ENCODE measurements around the gene KLF13. TPM values are rescaled to one million over a fixed set of nuclear protein-coding genes. Genes with fewer than 3 reads are reported as not detected.

Gene KLF13
- total and polyA plus RNA-seq, 2 donors (not counting 1 experiment from before 2014, with no cell fraction given) = 65.5 to 140 TPM

GRCh38 chr15:31381801-31382712, 55.4 kb downstream of the KLF13 start:
- intact Hi-C loops (cut with micrococcal nuclease) = no loop called here
- 99% methylated on average over 10 of the region's 10 CpGs for WGBS (ENCODE audit: insufficient coverage)
- no peak overlapping the region for H3K4me2 ChIP-seq (replicated peaks; ENCODE audit: low read depth, low read length, poor library complexity, severe bottlenecking)
- Mint-ChIP-seq H3K27ac (no peak overlapping the region), H3K4me3 (no peak overlapping the region), H3K27me3 (no peaks in the 10 kb centered on the region), H3K4me1 (peaks cover 26% of the 10 kb centered on the region), H3K9me3 (ENCODE audit: insufficient read depth) (no peaks in the 10 kb centered on the region)
- peaks cover 0 to 8% (median 0%) of the 10 kb centered on the region in 3 donors for H3K9me3 ChIP-seq (ENCODE audit: control extremely low read depth in 1 of 3, control insufficient read depth in 2 of 3, insufficient read depth in 1 of 3, low read length in 2 of 3)
- H3K27me3 ChIP-seq (replicated peaks in 1 of 4; ENCODE audit: control extremely low read depth in 1 of 4, control insufficient read depth in 3 of 4, insufficient read depth in 4 of 4, low read length in 3 of 4) = no peaks in the 10 kb centered on the region
- no peak overlapping the region for H2AFZ ChIP-seq (ENCODE audit: insufficient read depth, low read depth, low read length, poor library complexity, severe bottlenecking)
- no peak for DNase-seq
- H4K20me1 ChIP-seq (ENCODE audit: control insufficient read depth, insufficient read depth, low read length, poor library complexity, severe bottlenecking) = peaks cover 29% of the 10 kb centered on the region
- ChIA-PET CTCF (interaction anchor here (1.3 to 2.3 kb wide), 4 partner anchors 16 to 106 kb away, joined by 3 to 7 read pairs (median 4); no protein-coding TSS in a partner anchor), POLR2A (interaction anchor here (1.0 kb wide), 1 partner anchor 27 kb away, joined by 3 read pairs; no protein-coding TSS in a partner anchor)
- TF ChIP-seq CTCF (IDR thresholded peaks at IDR 0.05) (no peak), EZH2 (IDR thresholded peaks at IDR 0.05; ENCODE audit: borderline replicate concordance, insufficient read depth, low read depth, low read length, poor library complexity, severe bottlenecking) (no peak)
- H3K36me3 ChIP-seq (replicated peaks in 1 of 2; ENCODE audit: control extremely low read depth in 1 of 2, control insufficient read depth in 1 of 2, extremely low read depth in 1 of 2, insufficient read depth in 2 of 2, low read length in 1 of 2) = peaks cover 3 to 30% of the 10 kb centered on the region in 2 experiments
- no peak overlapping the region for H3K4me3 ChIP-seq (ENCODE audit: control extremely low read depth in 1 of 5, extremely low read depth in 1 of 5, insufficient read depth in 1 of 5, low read depth in 2 of 5, low read length in 4 of 5)
- no peak for ATAC-seq (ENCODE audit: low read depth)
- H3K4me1 ChIP-seq (ENCODE audit: control insufficient read depth in 2 of 2, insufficient read depth in 2 of 2, low read length in 2 of 2) = peaks cover 14 to 15% of the 10 kb centered on the region in 2 donors
- H3K27ac ChIP-seq (ENCODE audit: low read length in 2 of 2) = no peak overlapping the region
- H3K79me2 ChIP-seq (ENCODE audit: control insufficient read depth, insufficient read depth, low read length) = peaks cover 10% of the 10 kb centered on the region
- H3K9ac ChIP-seq (ENCODE audit: low read length) = no peak overlapping the region

- H3K4me2 ChIP-seq (replicated peaks; ENCODE audit: low read depth, low read length, poor library complexity, severe bottlenecking) = no peak overlapping the region
- Mint-ChIP-seq H3K9me3 (ENCODE audit: insufficient read depth) (no peaks in the 10 kb centered on the region), H3K4me3 (no peak overlapping the region), H3K4me1 (peaks cover 25% of the 10 kb centered on the region), H3K27me3 (no peaks in the 10 kb centered on the region), H3K27ac (no peak overlapping the region)
- peaks cover 23% of the 10 kb centered on the region for H4K20me1 ChIP-seq (ENCODE audit: control insufficient read depth, insufficient read depth, low read length, poor library complexity, severe bottlenecking)
- H3K9me3 ChIP-seq (ENCODE audit: control extremely low read depth in 1 of 3, control insufficient read depth in 2 of 3, insufficient read depth in 1 of 3, low read length in 2 of 3) = peaks cover 0 to 8% (median 0%) of the 10 kb centered on the region in 3 donors
- no peak for DNase-seq
- H3K27ac ChIP-seq (ENCODE audit: low read length in 2 of 2) = no peak overlapping the region
- H3K27me3 ChIP-seq (replicated peaks in 1 of 4; ENCODE audit: control extremely low read depth in 1 of 4, control insufficient read depth in 3 of 4, insufficient read depth in 4 of 4, low read length in 3 of 4) = no peaks in the 10 kb centered on the region
- ChIA-PET CTCF (interaction anchor here (1.3 to 2.3 kb wide), 4 partner anchors 17 to 106 kb away, joined by 3 to 7 read pairs (median 4); no protein-coding TSS in a partner anchor), POLR2A (no interaction called here)
- no peak for ATAC-seq (ENCODE audit: low read depth)
- H3K4me1 ChIP-seq (ENCODE audit: control insufficient read depth in 2 of 2, insufficient read depth in 2 of 2, low read length in 2 of 2) = peaks cover 14 to 15% of the 10 kb centered on the region in 2 donors
- TF ChIP-seq CTCF (IDR thresholded peaks at IDR 0.05) = no peak
- TF ChIP-seq EZH2 (IDR thresholded peaks at IDR 0.05; ENCODE audit: borderline replicate concordance, insufficient read depth, low read depth, low read length, poor library complexity, severe bottlenecking) = no peak
- H3K4me3 ChIP-seq (ENCODE audit: control extremely low read depth in 1 of 5, extremely low read depth in 1 of 5, insufficient read depth in 1 of 5, low read depth in 2 of 5, low read length in 4 of 5) = no peak overlapping the region
- WGBS (ENCODE audit: insufficient coverage) = 97% methylated on average over 5 of the region's 5 CpGs
- H2AFZ ChIP-seq (ENCODE audit: insufficient read depth, low read depth, low read length, poor library complexity, severe bottlenecking) = no peak overlapping the region
- peaks cover 3 to 24% of the 10 kb centered on the region in 2 experiments for H3K36me3 ChIP-seq (replicated peaks in 1 of 2; ENCODE audit: control extremely low read depth in 1 of 2, control insufficient read depth in 1 of 2, extremely low read depth in 1 of 2, insufficient read depth in 2 of 2, low read length in 1 of 2)
- no peak overlapping the region for H3K9ac ChIP-seq (ENCODE audit: low read length)
- H3K79me2 ChIP-seq (ENCODE audit: control insufficient read depth, insufficient read depth, low read length) = peaks cover 10% of the 10 kb centered on the region
- intact Hi-C loops (cut with micrococcal nuclease) = no loop called here
Observed at GRCh38 chr15:31382713-31383045, 56.0 kb downstream of the KLF13 start.

All from B cell (primary cell).